ENCODE data around the gene C20orf144.

C20orf144 gene

GRCh38 chr20:33677991-33678702 is 16.0 kb downstream of the C20orf144 start:
- H3K4me3 ChIP-seq (ENCODE audit: insufficient read depth, low read depth, low read length): no peak overlapping the region
- H3K27me3 ChIP-seq (ENCODE audit: control insufficient read depth, insufficient read depth, low read length, poor library complexity, severe bottlenecking): no peaks in the 10 kb centered on the region
- no peak overlapping the region for H3K27ac ChIP-seq (ENCODE audit: insufficient read depth, low read depth, low read length, poor library complexity, severe bottlenecking)
- H3K36me3 ChIP-seq (ENCODE audit: control insufficient read depth, insufficient read depth, low read length): peaks cover 16% of the 10 kb centered on the region
- peaks cover 21% of the 10 kb centered on the region for H3K4me1 ChIP-seq (ENCODE audit: control insufficient read depth, insufficient read depth, low read length)
- no peaks in the 10 kb centered on the region for H3K9me3 ChIP-seq (ENCODE audit: control insufficient read depth, low read length)
- WGBS, 2 experiments: 92% methylated on average over 15 of the region's 15 CpGs

- H3K4me3 ChIP-seq (ENCODE audit: insufficient read depth, low read depth, low read length): no peak overlapping the region
- H3K4me1 ChIP-seq (ENCODE audit: control insufficient read depth, insufficient read depth, low read length): peaks cover 17% of the 10 kb centered on the region
- WGBS, 2 experiments: 93 to 95% methylated on average over 20 of the region's 20 CpGs
- H3K9me3 ChIP-seq (ENCODE audit: control insufficient read depth, low read length): no peaks in the 10 kb centered on the region
- H3K27me3 ChIP-seq (ENCODE audit: control insufficient read depth, insufficient read depth, low read length, poor library complexity, severe bottlenecking): no peaks in the 10 kb centered on the region
- no peak overlapping the region for H3K27ac ChIP-seq (ENCODE audit: insufficient read depth, low read depth, low read length, poor library complexity, severe bottlenecking)
- peaks cover 16% of the 10 kb centered on the region for H3K36me3 ChIP-seq (ENCODE audit: control insufficient read depth, insufficient read depth, low read length)
Observed at GRCh38 chr20:33679758-33680485, 17.8 kb downstream of the C20orf144 start.

GRCh38 chr20:33680686-33681085 is 18.6 kb downstream of the C20orf144 start:
- Histone ChIP-seq H3K4me1 (ENCODE audit: control insufficient read depth, insufficient read depth, low read length) (peaks cover 13% of the 10 kb centered on the region), H3K27me3 (ENCODE audit: control insufficient read depth, insufficient read depth, low read length, poor library complexity, severe bottlenecking) (no peaks in the 10 kb centered on the region), H3K27ac (ENCODE audit: insufficient read depth, low read depth, low read length, poor library complexity, severe bottlenecking) (no peak overlapping the region), H3K36me3 (ENCODE audit: control insufficient read depth, insufficient read depth, low read length) (peaks cover 16% of the 10 kb centered on the region), H3K4me3 (ENCODE audit: insufficient read depth, low read depth, low read length) (no peak overlapping the region), H3K9me3 (ENCODE audit: control insufficient read depth, low read length) (no peaks in the 10 kb centered on the region)
- WGBS, 2 experiments: 87 to 94% methylated on average over 2 of the region's 2 CpGs

GRCh38 chr20:33681288-33681687 is 19.2 kb downstream of the C20orf144 start:
- Histone ChIP-seq H3K27me3 (ENCODE audit: control insufficient read depth, insufficient read depth, low read length, poor library complexity, severe bottlenecking) (no peaks in the 10 kb centered on the region), H3K36me3 (ENCODE audit: control insufficient read depth, insufficient read depth, low read length) (peaks cover 16% of the 10 kb centered on the region), H3K4me3 (ENCODE audit: insufficient read depth, low read depth, low read length) (no peak overlapping the region), H3K4me1 (ENCODE audit: control insufficient read depth, insufficient read depth, low read length) (peaks cover 10% of the 10 kb centered on the region), H3K9me3 (ENCODE audit: control insufficient read depth, low read length) (no peaks in the 10 kb centered on the region), H3K27ac (ENCODE audit: insufficient read depth, low read depth, low read length, poor library complexity, severe bottlenecking) (no peak overlapping the region)
- WGBS, 2 experiments: 94 to 95% methylated on average over 5 of the region's 5 CpGs

- H3K36me3 ChIP-seq (ENCODE audit: control insufficient read depth, insufficient read depth, low read length): peaks cover 16% of the 10 kb centered on the region
- H3K27ac ChIP-seq (ENCODE audit: insufficient read depth, low read depth, low read length, poor library complexity, severe bottlenecking): no peak overlapping the region
- 91 to 92% methylated on average over 9 of the region's 9 CpGs for WGBS, 2 experiments
- no peaks in the 10 kb centered on the region for H3K9me3 ChIP-seq (ENCODE audit: control insufficient read depth, low read length)
- H3K4me1 ChIP-seq (ENCODE audit: control insufficient read depth, insufficient read depth, low read length): peaks cover 10% of the 10 kb centered on the region
- no peak overlapping the region for H3K4me3 ChIP-seq (ENCODE audit: insufficient read depth, low read depth, low read length)
- no peaks in the 10 kb centered on the region for H3K27me3 ChIP-seq (ENCODE audit: control insufficient read depth, insufficient read depth, low read length, poor library complexity, severe bottlenecking)
Observed at GRCh38 chr20:33681728-33682353, 19.7 kb downstream of the C20orf144 start.

- peaks cover 4% of the 10 kb centered on the region for H3K36me3 ChIP-seq (ENCODE audit: control insufficient read depth, insufficient read depth, low read length)
- H3K9me3 ChIP-seq (ENCODE audit: control insufficient read depth, low read length): no peaks in the 10 kb centered on the region
- H3K27me3 ChIP-seq (ENCODE audit: control insufficient read depth, insufficient read depth, low read length, poor library complexity, severe bottlenecking): no peaks in the 10 kb centered on the region
- peak overlapping the region; percentile 66 for H3K4me3 ChIP-seq (ENCODE audit: insufficient read depth, low read depth, low read length)
- WGBS, 2 experiments: 28% methylated on average over 10 of the region's 10 CpGs
- peaks cover 10% of the 10 kb centered on the region for H3K4me1 ChIP-seq (ENCODE audit: control insufficient read depth, insufficient read depth, low read length)
- H3K27ac ChIP-seq (ENCODE audit: insufficient read depth, low read depth, low read length, poor library complexity, severe bottlenecking): peak overlapping the region; percentile 87
Observed at GRCh38 chr20:33684533-33685327, 22.6 kb downstream of the C20orf144 start.

- H3K27me3 ChIP-seq (ENCODE audit: control insufficient read depth, insufficient read depth, low read length, poor library complexity, severe bottlenecking): no peaks in the 10 kb centered on the region
- H3K4me3 ChIP-seq (ENCODE audit: insufficient read depth, low read depth, low read length): peak overlapping the region; percentile 66
- peak overlapping the region; percentile 87 for H3K27ac ChIP-seq (ENCODE audit: insufficient read depth, low read depth, low read length, poor library complexity, severe bottlenecking)
- peaks cover 2% of the 10 kb centered on the region for H3K36me3 ChIP-seq (ENCODE audit: control insufficient read depth, insufficient read depth, low read length)
- peaks cover 10% of the 10 kb centered on the region for H3K4me1 ChIP-seq (ENCODE audit: control insufficient read depth, insufficient read depth, low read length)
- WGBS, 2 experiments: 1 to 2% methylated on average over 53 of the region's 53 CpGs
- no peaks in the 10 kb centered on the region for H3K9me3 ChIP-seq (ENCODE audit: control insufficient read depth, low read length)
Observed at GRCh38 chr20:33685328-33686099, 23.4 kb downstream of the C20orf144 start.

GRCh38 chr20:33686100-33686983 is 24.2 kb downstream of the C20orf144 start, which contains the start of gene E2F1:
Gene E2F1 (minus strand): TSS chr20:33686385. CDS start chr20:33686264, 121 bp downstream.
- H3K4me3 ChIP-seq (ENCODE audit: insufficient read depth, low read depth, low read length): peak within 1 kb of the TSS; percentile 66
- H3K4me1 ChIP-seq (ENCODE audit: control insufficient read depth, insufficient read depth, low read length): peaks cover 10% of the 10 kb centered on the region
- peak within 1 kb of the TSS; percentile 65 for H3K27ac ChIP-seq (ENCODE audit: insufficient read depth, low read depth, low read length, poor library complexity, severe bottlenecking)
- no peaks in the 10 kb centered on the region for H3K27me3 ChIP-seq (ENCODE audit: control insufficient read depth, insufficient read depth, low read length, poor library complexity, severe bottlenecking)
- WGBS, 2 experiments: 3% methylated on average over 101 of the region's 101 CpGs
- H3K9me3 ChIP-seq (ENCODE audit: control insufficient read depth, low read length): no peaks in the 10 kb centered on the region
- H3K36me3 ChIP-seq (ENCODE audit: control insufficient read depth, insufficient read depth, low read length): no peaks in the 10 kb centered on the region

- H3K36me3 ChIP-seq (ENCODE audit: control insufficient read depth, insufficient read depth, low read length): no peaks in the 10 kb centered on the region
- H3K4me1 ChIP-seq (ENCODE audit: control insufficient read depth, insufficient read depth, low read length): peaks cover 10% of the 10 kb centered on the region
- no peak overlapping the region for H3K27ac ChIP-seq (ENCODE audit: insufficient read depth, low read depth, low read length, poor library complexity, severe bottlenecking)
- H3K4me3 ChIP-seq (ENCODE audit: insufficient read depth, low read depth, low read length): no peak overlapping the region
- no peaks in the 10 kb centered on the region for H3K27me3 ChIP-seq (ENCODE audit: control insufficient read depth, insufficient read depth, low read length, poor library complexity, severe bottlenecking)
- WGBS, 2 experiments: 82 to 84% methylated on average over 14 of the region's 14 CpGs
- no peaks in the 10 kb centered on the region for H3K9me3 ChIP-seq (ENCODE audit: control insufficient read depth, low read length)
Observed at GRCh38 chr20:33686984-33687366, 24.8 kb downstream of the C20orf144 start.

Data from ectodermal cell (in vitro differentiated cells).